GM12873 (cell line): Measurements from ENCODE around the gene RBM34.

ENCODE experiments used
- TF ChIP-seq, protein P1 (sequence below): IDR thresholded peaks from 2 replicates; pipeline ENCODE4 v1.5.1; 2012; ENCODE audit warnings: low read depth, mild to moderate bottlenecking, moderate library complexity, low read length, control low read depth; ENCODE audit not compliant: insufficient read depth; ENCODE audit errors: missing control alignments

RBM34 gene

DNA sequence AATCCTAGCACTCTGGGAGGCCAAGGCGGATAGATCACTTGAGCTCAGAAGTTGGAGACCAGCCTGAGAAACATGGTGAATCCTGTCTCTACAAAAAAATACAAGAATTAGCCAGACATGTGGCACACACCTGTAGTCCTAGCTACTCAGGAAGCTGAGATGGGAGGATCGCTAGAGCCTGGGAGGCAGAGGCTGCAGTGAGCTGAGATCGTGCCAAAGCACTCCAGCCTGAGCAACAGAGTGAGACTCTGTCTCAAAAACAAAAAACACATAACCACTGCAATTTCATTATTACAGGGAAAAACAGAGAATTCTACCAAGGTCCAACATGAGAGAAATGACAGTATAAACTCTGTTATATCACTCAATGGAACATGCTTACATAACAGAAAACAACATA, 28.0 kb downstream of the RBM34 start:
- TF ChIP-seq, protein P1, sequence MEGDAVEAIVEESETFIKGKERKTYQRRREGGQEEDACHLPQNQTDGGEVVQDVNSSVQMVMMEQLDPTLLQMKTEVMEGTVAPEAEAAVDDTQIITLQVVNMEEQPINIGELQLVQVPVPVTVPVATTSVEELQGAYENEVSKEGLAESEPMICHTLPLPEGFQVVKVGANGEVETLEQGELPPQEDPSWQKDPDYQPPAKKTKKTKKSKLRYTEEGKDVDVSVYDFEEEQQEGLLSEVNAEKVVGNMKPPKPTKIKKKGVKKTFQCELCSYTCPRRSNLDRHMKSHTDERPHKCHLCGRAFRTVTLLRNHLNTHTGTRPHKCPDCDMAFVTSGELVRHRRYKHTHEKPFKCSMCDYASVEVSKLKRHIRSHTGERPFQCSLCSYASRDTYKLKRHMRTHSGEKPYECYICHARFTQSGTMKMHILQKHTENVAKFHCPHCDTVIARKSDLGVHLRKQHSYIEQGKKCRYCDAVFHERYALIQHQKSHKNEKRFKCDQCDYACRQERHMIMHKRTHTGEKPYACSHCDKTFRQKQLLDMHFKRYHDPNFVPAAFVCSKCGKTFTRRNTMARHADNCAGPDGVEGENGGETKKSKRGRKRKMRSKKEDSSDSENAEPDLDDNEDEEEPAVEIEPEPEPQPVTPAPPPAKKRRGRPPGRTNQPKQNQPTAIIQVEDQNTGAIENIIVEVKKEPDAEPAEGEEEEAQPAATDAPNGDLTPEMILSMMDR, result no peak

DNA sequence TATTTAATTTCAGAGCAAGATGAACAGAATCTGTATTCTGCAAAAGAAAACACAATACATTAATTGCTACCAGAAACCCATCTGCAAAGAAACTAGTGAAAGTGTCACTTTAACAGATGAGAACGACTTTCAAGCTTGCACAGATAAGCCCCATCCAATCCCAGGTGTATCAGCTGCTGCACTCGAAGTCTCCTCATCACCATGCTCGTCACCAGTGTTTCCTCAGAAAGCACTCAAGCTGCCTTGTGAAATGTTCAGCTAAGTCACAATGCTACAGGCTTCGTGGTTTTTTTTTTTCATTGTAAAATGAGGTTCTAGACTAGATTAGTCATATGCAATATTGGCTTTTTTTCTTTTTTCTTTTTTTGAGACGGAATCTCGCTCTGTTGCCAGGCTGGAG, 29.1 kb downstream of the RBM34 start:
- TF ChIP-seq, protein P1, result no peak

DNA sequence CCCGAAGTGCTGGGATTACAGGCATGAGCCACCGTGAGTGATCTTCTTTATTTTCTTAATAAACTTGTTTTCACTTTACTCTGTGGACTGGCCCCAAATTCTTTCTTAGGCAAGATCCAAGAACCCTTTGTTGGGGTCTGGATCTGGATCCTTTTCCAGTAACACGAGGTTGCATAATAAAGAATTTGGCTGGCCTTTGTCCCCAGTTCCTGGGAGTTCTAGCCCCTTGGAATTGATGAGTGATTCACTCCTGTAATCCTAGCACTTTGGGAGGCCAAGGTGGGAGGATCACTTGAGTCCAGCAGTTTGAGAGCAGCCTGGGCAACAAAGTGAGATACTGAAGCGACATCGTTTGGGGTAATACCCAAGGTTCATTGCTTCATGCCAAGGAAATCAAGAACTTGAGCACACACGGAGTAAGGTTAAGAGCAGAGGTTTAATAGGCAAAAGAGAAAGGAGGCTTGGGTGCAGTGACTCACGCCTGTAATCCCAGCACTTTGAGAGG, 30.2 kb downstream of the RBM34 start:
- TF ChIP-seq, protein P1, result no peak

DNA sequence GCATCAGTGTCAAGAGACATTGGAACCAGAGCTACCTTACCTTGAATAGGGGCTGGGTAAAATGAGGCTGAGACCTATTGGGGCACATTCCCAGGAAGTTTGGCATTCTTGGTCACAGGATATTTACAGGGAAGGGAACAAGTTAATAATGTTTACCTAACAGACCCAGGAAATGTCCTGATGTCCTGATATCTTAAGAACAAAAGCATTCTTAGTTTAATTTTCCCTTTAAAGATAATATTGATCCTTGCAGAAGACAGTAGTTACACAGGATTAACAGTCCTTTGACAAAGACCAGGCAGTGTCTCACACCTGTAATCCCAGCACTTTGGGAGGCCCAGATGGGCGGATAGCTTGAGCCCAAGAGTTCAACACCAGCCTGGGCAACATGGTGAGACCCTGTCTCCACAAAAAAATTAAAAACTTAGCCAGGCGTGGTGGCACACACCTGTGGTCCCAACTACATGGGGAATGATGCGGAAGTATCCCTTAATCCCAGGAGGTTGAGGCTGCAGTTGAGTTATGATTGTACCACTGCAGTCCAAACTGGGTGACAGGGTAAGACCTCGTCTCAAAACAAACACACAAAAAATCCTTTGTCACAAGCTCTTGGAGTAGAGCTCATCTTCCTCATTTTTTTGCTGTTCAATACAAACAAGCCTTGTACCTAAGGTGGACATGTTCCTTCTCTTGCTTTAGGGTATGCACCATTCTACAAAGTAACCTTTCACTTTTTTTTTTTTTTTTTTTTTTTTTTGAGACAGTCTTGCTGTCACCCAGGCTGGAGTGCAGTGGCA, 31.1 kb downstream of the RBM34 start:
- TF ChIP-seq, protein P1, result no peak

DNA sequence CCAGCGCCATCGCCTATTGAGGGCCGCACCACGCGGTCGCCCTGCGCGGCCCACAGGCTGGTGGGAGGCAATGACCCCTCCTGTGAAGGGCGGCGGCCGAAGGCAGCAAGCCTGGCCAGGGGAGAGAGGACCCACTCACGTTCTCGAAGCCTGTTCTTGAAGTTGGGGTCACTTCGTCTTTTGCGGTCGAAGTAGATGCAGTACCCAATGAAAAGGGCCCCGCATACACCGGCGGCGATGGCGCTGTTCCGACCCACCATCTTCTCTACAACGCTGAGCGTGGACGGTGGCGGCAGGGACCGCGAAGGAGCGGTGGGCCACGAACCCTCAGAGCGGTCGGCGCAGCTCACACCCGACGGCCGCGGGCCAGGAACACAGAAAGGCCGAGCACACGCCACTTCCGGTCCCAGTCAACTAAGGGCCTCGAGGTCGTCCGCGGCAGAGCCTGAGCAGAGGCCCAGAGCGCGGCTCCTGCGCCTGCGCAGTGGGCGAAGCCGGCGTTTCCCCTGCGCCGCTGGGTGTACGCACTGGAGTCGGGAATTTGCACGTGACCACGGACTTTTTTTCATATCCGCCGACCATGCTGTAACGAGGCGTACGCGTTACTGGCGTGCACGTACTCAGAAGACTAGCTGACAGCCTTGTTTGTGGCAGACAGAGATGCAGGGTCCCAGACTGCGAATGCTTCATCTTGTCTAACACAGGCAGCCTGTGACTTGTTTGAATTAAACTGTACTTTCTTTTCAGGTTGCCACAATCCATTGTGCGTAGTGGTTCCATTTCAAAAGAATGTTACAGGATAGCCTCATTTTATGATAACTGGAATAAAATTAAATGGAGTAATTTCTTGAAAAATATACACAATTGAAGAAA, 32.4 kb downstream of the RBM34 start, which contains the start of gene TOMM20:
TSS of gene TOMM20 (minus strand) at position 382 of the 873 bp plus-strand sequence. CDS start at position 260, 122 bp downstream.
- TF ChIP-seq, protein P1, result peak; percentile 14

DNA sequence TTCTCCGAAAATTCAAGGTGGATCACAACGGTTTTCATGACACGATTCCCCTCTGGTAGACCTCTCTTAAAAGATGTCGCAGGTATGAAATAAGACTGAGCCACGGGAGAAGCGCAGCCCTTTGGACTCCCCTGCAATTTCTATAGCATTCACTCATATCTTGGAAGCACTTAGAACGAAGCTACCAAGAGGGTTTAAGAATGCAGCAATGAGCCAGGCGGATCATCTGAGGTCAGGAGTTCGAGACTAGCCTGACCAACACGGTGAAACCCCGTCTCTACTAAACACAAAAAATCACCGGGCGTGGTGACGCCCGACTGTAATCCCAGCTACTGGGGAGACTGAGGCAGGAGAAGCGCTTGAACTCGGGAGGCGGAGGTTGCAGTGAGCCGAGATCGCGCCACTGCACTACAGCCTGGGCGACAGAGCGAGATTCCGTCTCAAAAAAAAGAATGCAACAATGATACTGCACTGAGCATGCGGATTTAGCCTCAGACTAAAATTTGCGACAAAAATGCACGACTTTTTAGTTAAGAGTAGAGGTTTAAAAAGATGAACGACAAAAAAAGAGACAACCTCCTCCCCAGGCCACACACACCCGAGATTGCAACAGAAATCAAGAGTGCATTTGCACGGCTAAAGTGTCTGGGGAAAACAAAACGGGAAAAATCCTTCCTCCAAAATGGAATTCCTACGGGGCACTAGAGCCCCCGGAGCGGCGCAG, 33.2 kb downstream of the RBM34 start:
- TF ChIP-seq, protein P1, result no peak
